GM18951 (cell line): ENCODE results near the gene POLDIP2.

Source experiments
- POLR2A ChIP-seq: IDR thresholded peaks from 4 replicates; pipeline ENCODE4 v1.6.1; 2011; ENCODE audit warnings: mild to moderate bottlenecking; ENCODE audit not compliant: insufficient read length, insufficient read depth; ENCODE audit errors: extremely low read depth
- in situ Hi-C: fragments of 300-500 bp; cut with MboI; formaldehyde crosslinking; loops from one replicate; pipeline ENCODE4 v1.12.0; 2022; ENCODE audit warnings: low sequenced_read_pairs, mixed read lengths, inconsistent platforms; ENCODE audit not compliant: unreplicated experiment

POLDIP2 gene

GRCh38 chr17:28367641-28368305 is 10.4 kb upstream of the POLDIP2 start:
- TF ChIP-seq POLR2A, result no peak
- in situ Hi-C loops, result no loop called here

- no peak for TF ChIP-seq POLR2A
- in situ Hi-C loops, result no loop called here
Observed at GRCh38 chr17:28366605-28367004, 9.3 kb upstream of the POLDIP2 start.

- in situ Hi-C loops, result no loop called here
- no peak for TF ChIP-seq POLR2A
Observed at GRCh38 chr17:28365487-28365886, 8.2 kb upstream of the POLDIP2 start.

- TF ChIP-seq POLR2A, result no peak
- in situ Hi-C loops, result no loop called here
Observed at GRCh38 chr17:28364665-28365363, 7.5 kb upstream of the POLDIP2 start, which contains the start of gene SEBOX. Gene SEBOX (minus strand): TSS chr17:28365199. CDS start chr17:28365151, 48 bp downstream.

GRCh38 chr17:28363776-28364650 is 6.7 kb upstream of the POLDIP2 start:
- in situ Hi-C loops, result no loop called here
- no peak for TF ChIP-seq POLR2A

GRCh38 chr17:28363186-28363585 is 5.9 kb upstream of the POLDIP2 start:
- no peak for TF ChIP-seq POLR2A
- in situ Hi-C loops, result no loop called here

GRCh38 chr17:28357901-28358197 is 522 bp upstream of the POLDIP2 start:
- in situ Hi-C loops, result no loop called here
- TF ChIP-seq POLR2A, result no peak

- in situ Hi-C loops, result no loop called here
- TF ChIP-seq POLR2A, result no peak
Observed at GRCh38 chr17:28350271-28350670, 7.1 kb downstream of the POLDIP2 start.

GRCh38 chr17:28348979-28349378 is 8.3 kb downstream of the POLDIP2 start:
- TF ChIP-seq POLR2A, result no peak
- in situ Hi-C loops, result no loop called here

GRCh38 chr17:28347261-28347891 is 10.0 kb downstream of the POLDIP2 start:
- in situ Hi-C loops, result no loop called here
- TF ChIP-seq POLR2A, result no peak

GRCh38 chr17:28346746-28347246 is 10.5 kb downstream of the POLDIP2 start:
- no peak for TF ChIP-seq POLR2A
- in situ Hi-C loops, result no loop called here

GRCh38 chr17:28346199-28346580 is 11.1 kb downstream of the POLDIP2 start:
- in situ Hi-C loops, result no loop called here
- TF ChIP-seq POLR2A, result no peak
